HepG2 (cell line): Measurements from ENCODE around the gene RGL3. TPM values are rescaled to one million over a fixed set of nuclear protein-coding genes. Genes with fewer than 3 reads are reported as not detected.

Experiments
- AGO1 ChIP-seq: fragments of 200-400 bp; formaldehyde crosslinking; IDR thresholded peaks from 2 replicates; pipeline ENCODE4 v1.6.1; 2017; ENCODE audit warnings: mild to moderate bottlenecking, low read depth, low read length, moderate library complexity; ENCODE audit not compliant: poor library complexity, severe bottlenecking
- BCL3 ChIP-seq: sonication (generic); formaldehyde crosslinking; IDR thresholded peaks from 2 replicates; pipeline ENCODE4 v1.5.1; 2020; ENCODE audit warnings: mild to moderate bottlenecking, missing genetic modification reagents, moderate library complexity
- EHMT2 ChIP-seq: fragments of 200-600 bp; sonication (generic); IDR thresholded peaks from 2 replicates; pipeline ENCODE4 v1.7.0; 2017; ENCODE audit warnings: antibody characterized with exemption, low read depth, low read length, borderline replicate concordance
- FOXJ3 ChIP-seq: sonication (generic); formaldehyde crosslinking; IDR thresholded peaks from 2 replicates; pipeline ENCODE4 v1.4.0; 2020; ENCODE audit warnings: missing genetic modification reagents, mild to moderate bottlenecking, borderline replicate concordance
- KMT2B ChIP-seq: IDR thresholded peaks from 2 replicates; pipeline ENCODE4 v1.6.1; 2016; ENCODE audit warnings: missing genetic modification reagents, missing compliant biosample characterization
- LCORL ChIP-seq, 2 experiments: fragments of 450-650 bp in 1 of 2; sonication (generic) in 1 of 2; formaldehyde crosslinking in 1 of 2; IDR thresholded peaks; 2 replicates each; pipeline versions ENCODE4 v1.5.0 to v1.6.1; 2017 to 2020; ENCODE audit warnings: antibody characterized with exemption in 1 of 2, missing genetic modification reagents in 1 of 2
- PHF8 ChIP-seq: sonication (generic); formaldehyde crosslinking; IDR thresholded peaks from 2 replicates; pipeline ENCODE4 v1.5.0; 2020; ENCODE audit warnings: missing genetic modification reagents
- SALL1 ChIP-seq: sonication (generic); formaldehyde crosslinking; IDR thresholded peaks from 2 replicates; pipeline ENCODE4 v1.8.0; 2022; ENCODE audit warnings: mild to moderate bottlenecking, missing genetic modification reagents
- SCMH1 ChIP-seq: sonication (generic); formaldehyde crosslinking; IDR thresholded peaks from 2 replicates; pipeline ENCODE4 v1.9.0; 2021; ENCODE audit warnings: missing genetic modification reagents, mild to moderate bottlenecking, borderline replicate concordance
- TAF15 ChIP-seq: fragments of 200-400 bp; formaldehyde crosslinking; IDR thresholded peaks from one replicate; pipeline ENCODE4 v1.6.1; 2018; ENCODE audit warnings: mild to moderate bottlenecking, low read depth, low read length; ENCODE audit not compliant: poor library complexity, severe bottlenecking
- TARDBP ChIP-seq: sonication (generic); formaldehyde crosslinking; IDR thresholded peaks from 2 replicates; pipeline ENCODE4 v1.8.0; 2022; ENCODE audit warnings: mild to moderate bottlenecking, missing genetic modification reagents
- TRIM22 ChIP-seq: fragments of 450-650 bp; IDR thresholded peaks from 2 replicates; pipeline ENCODE4 v1.6.1; 2017
- ZBTB8A ChIP-seq: sonication (generic); formaldehyde crosslinking; IDR thresholded peaks from 2 replicates; pipeline ENCODE4 v1.4.0; 2020; ENCODE audit warnings: mild to moderate bottlenecking, low read depth, missing genetic modification reagents, borderline replicate concordance
- ZNF331 ChIP-seq: sonication (generic); formaldehyde crosslinking; IDR thresholded peaks from 2 replicates; pipeline ENCODE4 v1.4.0; 2020; ENCODE audit warnings: missing genetic modification reagents
- ZNF460 ChIP-seq: sonication (generic); formaldehyde crosslinking; IDR thresholded peaks from 2 replicates; pipeline ENCODE4 v1.5.1; 2020; ENCODE audit warnings: missing genetic modification reagents, mild to moderate bottlenecking, borderline replicate concordance
- ZNF501 ChIP-seq: sonication (generic); formaldehyde crosslinking; IDR thresholded peaks from 2 replicates; pipeline ENCODE4 v1.5.1; 2020; ENCODE audit warnings: mild to moderate bottlenecking, moderate library complexity, missing genetic modification reagents
- ZNF550 ChIP-seq: sonication (generic); formaldehyde crosslinking; IDR thresholded peaks from 2 replicates; pipeline ENCODE4 v1.4.0; 2020; ENCODE audit warnings: mild to moderate bottlenecking, missing genetic modification reagents, borderline replicate concordance
- ZNF563 ChIP-seq: sonication (generic); formaldehyde crosslinking; IDR thresholded peaks from 2 replicates; pipeline ENCODE4 v1.8.0; 2022; ENCODE audit warnings: mild to moderate bottlenecking, moderate library complexity, missing genetic modification reagents
- ZNF598 ChIP-seq: sonication (generic); formaldehyde crosslinking; IDR thresholded peaks from 2 replicates; pipeline ENCODE4 v1.5.1; 2020; ENCODE audit warnings: mild to moderate bottlenecking, missing genetic modification reagents, borderline replicate concordance
- ZNF704 ChIP-seq: sonication (generic); formaldehyde crosslinking; IDR thresholded peaks from 2 replicates; pipeline ENCODE4 v1.8.1; 2023; ENCODE audit warnings: mild to moderate bottlenecking, inconsistent platforms, moderate library complexity, missing genetic modification reagents, borderline replicate concordance
- ZNF747 ChIP-seq: sonication (generic); formaldehyde crosslinking; IDR thresholded peaks from 2 replicates; pipeline ENCODE4 v1.8.1; 2023; ENCODE audit warnings: missing genetic modification reagents, mild to moderate bottlenecking, borderline replicate concordance
- ZSCAN12 ChIP-seq: sonication (generic); formaldehyde crosslinking; IDR thresholded peaks from 2 replicates; pipeline ENCODE4 v1.9.0; 2021; ENCODE audit warnings: mild to moderate bottlenecking, missing genetic modification reagents
- polyA plus RNA-seq, 8 experiments: library from polyadenylated mRNA; depleted of rRNA in 3 of 8; stranded (reverse) in 7 of 8; unstranded in 1 of 8; fragments of >200 nt; fragmentation: Illumina TruSeq in 4 of 8; extraction: Trizol in 4 of 8; gene quantifications; 2 replicates each; pipeline versions ENCODE4 v1.2.1 to v1.2.3, GENCODE V29; 2011 to 2016; ENCODE audit warnings: low read depth in 4 of 8, missing spikeins in 1 of 8, mixed read lengths in 1 of 8; ENCODE audit not compliant: insufficient read depth in 1 of 8
- total RNA-seq, 5 experiments: library from RNA; depleted of rRNA; stranded (reverse); fragments of >200 nt; fragmentation: Illumina TruSeq; extraction: Trizol; gene quantifications; 2 replicates each; pipeline ENCODE4 v1.2.3, GENCODE V29; 2016; ENCODE audit warnings: low read depth in 1 of 5
- TF ChIP-seq, protein P1 (sequence below): sonication (generic); formaldehyde crosslinking; IDR thresholded peaks from 2 replicates; pipeline ENCODE4 v1.4.0; 2020; ENCODE audit warnings: missing genetic modification reagents; ENCODE audit errors: not compliant biosample characterization
- TF ChIP-seq, protein P2 (sequence below): sonication (generic); formaldehyde crosslinking; conservative IDR thresholded peaks from 2 replicates; pipeline ENCODE4 v1.4.0; 2020; ENCODE audit warnings: missing genetic modification reagents

The RGL3 gene
- total and polyA plus RNA-seq, 2 of the 13 experiments (the other 11 are each of a cell fraction or from before 2014, with no cell fraction given) = 4.2 to 7.6 TPM

GRCh38 chr19:11374433-11375142 is 44.5 kb downstream of the RGL3 start, which contains the start of gene SWSAP1 (continued):
- TF ChIP-seq ZNF501 (CRISPR knock-in tag) (peak; percentile 92), SCMH1 (CRISPR knock-in tag) (no peak), AGO1 (no peak), ZNF704 (CRISPR knock-in tag) (peak; percentile 45; the same call in 1 of the 2 replicates), ZBTB8A (CRISPR knock-in tag) (no peak), PHF8 (CRISPR knock-in tag) (peak; percentile 99), LCORL (IDR thresholded peaks at IDR 0.05) (no peak), LCORL (CRISPR knock-in tag; IDR thresholded peaks at IDR 0.05) (no peak), TARDBP (CRISPR knock-in tag) (0 out of 2 replicates have a peak, but pooled peaks have one; percentile 18), EHMT2 (peak; percentile 23; the same call in 1 of the 2 replicates), TRIM22 (no peak), ZNF747 (no peak), ZNF550 (CRISPR knock-in tag) (peak; percentile 91; the same call in 1 of the 2 replicates), ZNF331 (CRISPR knock-in tag) (peak; percentile 17), TAF15 (no peak), ZNF563 (CRISPR knock-in tag) (peak; percentile 87), ZNF460 (no peak), ZNF598 (peak; percentile 88; the same call in 1 of the 2 replicates), BCL3 (CRISPR knock-in tag) (peak; percentile 92), FOXJ3 (CRISPR knock-in tag) (no peak), KMT2B (CRISPR knock-in tag) (peak; percentile 75; the same call in 1 of the 2 replicates), ZSCAN12 (CRISPR knock-in tag) (no peak), SALL1 (peak; percentile 86)
- TF ChIP-seq, protein P1, sequence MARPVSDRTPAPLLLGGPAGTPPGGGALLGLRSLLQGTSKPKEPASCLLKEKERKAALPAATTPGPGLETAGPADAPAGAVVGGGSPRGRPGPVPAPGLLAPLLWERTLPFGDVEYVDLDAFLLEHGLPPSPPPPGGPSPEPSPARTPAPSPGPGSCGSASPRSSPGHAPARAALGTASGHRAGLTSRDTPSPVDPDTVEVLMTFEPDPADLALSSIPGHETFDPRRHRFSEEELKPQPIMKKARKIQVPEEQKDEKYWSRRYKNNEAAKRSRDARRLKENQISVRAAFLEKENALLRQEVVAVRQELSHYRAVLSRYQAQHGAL (CRISPR knock-in tag) = no peak
- TF ChIP-seq, protein P2, sequence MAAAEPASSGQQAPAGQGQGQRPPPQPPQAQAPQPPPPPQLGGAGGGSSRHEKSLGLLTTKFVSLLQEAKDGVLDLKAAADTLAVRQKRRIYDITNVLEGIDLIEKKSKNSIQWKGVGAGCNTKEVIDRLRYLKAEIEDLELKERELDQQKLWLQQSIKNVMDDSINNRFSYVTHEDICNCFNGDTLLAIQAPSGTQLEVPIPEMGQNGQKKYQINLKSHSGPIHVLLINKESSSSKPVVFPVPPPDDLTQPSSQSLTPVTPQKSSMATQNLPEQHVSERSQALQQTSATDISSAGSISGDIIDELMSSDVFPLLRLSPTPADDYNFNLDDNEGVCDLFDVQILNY (CRISPR knock-in tag) = 0 out of 2 replicates have a peak, but pooled peaks have one; percentile 54
